Activated CD8-positive, alpha-beta T cell treated with anti-CD3 and anti-CD28 coated beads, Interleukin-2, amount 10 ng/mL, durations not matched to agents 7 days and 5 days (primary cell): ENCODE measurements around the gene C19orf81. TPM values are rescaled to one million over a fixed set of nuclear protein-coding genes. Genes with fewer than 3 reads are reported as not detected.
"Not testable (repeated sequence)": the region's sequence is repeated elsewhere in the genome, so short reads cannot be mapped to it uniquely, and the experiment has no call there.

ENCODE experiments used
- ATAC-seq: fragments of 150-1000 bp; cut with Tn5 transposase; one replicate; pipeline ENCODE4 v1.10.0; 2021; ENCODE audit warnings: moderate library complexity
- CTCF ChIA-PET: fragments of 350-600 bp; sonication (Branson Sonifier 250); formaldehyde crosslinking; loops from one replicate; lab custom pipeline; 2021; ENCODE audit warnings: antibody characterized with exemption; lab: Charles Lee
- POLR2A ChIA-PET: fragments of 350-600 bp; sonication (Branson Sonifier 250); formaldehyde crosslinking; loops from one replicate; lab custom pipeline; 2021; ENCODE audit warnings: antibody characterized with exemption; lab: Charles Lee
- DNase-seq: peaks from one replicate; pipeline ENCODE4 v3.0.0-alpha.2; 2020
- H3K27ac Mint-ChIP-seq: one replicate; pipeline ENCODE4 v1.8.0; 2021; ENCODE audit warnings: mild to moderate bottlenecking, mixed read lengths
- H3K27me3 Mint-ChIP-seq: one replicate; pipeline ENCODE4 v1.8.0; 2021; ENCODE audit warnings: low read depth, mixed read lengths
- H3K36me3 Mint-ChIP-seq: one replicate; pipeline ENCODE4 v1.8.0; 2021; ENCODE audit warnings: low read depth, mixed read lengths
- H3K4me1 Mint-ChIP-seq: one replicate; pipeline ENCODE4 v1.8.0; 2021; ENCODE audit warnings: low read depth, mixed read lengths
- H3K4me3 Mint-ChIP-seq: one replicate; pipeline ENCODE4 v1.8.0; 2021; ENCODE audit warnings: mild to moderate bottlenecking, mixed read lengths
- H3K9me3 Mint-ChIP-seq: one replicate; pipeline ENCODE4 v1.8.0; 2022; ENCODE audit warnings: mixed read lengths; ENCODE audit not compliant: insufficient read depth
- total RNA-seq, 2 experiments: library from RNA; stranded (reverse); gene quantifications; one replicate each; pipeline ENCODE4 v1.2.3, GENCODE V29; 2021

Gene C19orf81
- total RNA-seq, 2 experiments from 2014 or later, result not detected

GRCh38 chr19:50612504-50613404 is 36.5 kb upstream of the C19orf81 start:
- DNase-seq, H3K9me3 Mint-ChIP-seq, H3K36me3 Mint-ChIP-seq, H3K27ac Mint-ChIP-seq, ATAC-seq, H3K4me1 Mint-ChIP-seq, H3K27me3 Mint-ChIP-seq, H3K4me3 Mint-ChIP-seq, POLR2A ChIA-PET: not testable (repeated sequence)
- CTCF ChIA-PET, result interaction anchor here (1.2 kb wide), 1 partner anchor 13 kb away, joined by 4 read pairs; no protein-coding TSS in a partner anchor

- DNase-seq, POLR2A ChIA-PET, H3K27me3 Mint-ChIP-seq: not testable (repeated sequence)
Measured at GRCh38 chr19:50618379-50618778, 30.9 kb upstream of the C19orf81 start.

DNA sequence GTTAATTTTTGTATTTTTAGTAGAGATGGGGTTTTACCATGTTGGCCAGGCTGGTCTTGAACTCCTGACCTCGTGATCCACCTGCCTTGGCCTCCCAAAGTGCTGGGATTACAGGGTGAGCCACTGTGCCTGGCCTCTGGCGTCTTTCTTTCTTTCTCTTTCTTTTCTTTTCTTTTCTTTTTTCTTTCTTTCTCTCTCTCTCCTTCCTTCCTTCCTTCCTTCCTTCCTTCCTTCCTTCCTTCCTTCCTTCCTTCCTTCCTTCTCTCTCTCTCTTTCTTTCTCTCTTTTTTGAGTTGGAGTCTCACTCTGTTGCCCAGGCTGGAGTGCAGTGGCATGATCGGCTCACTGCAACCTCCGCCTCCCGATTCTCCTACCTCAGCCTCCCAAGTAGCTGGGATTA is 30.1 kb upstream of the C19orf81 start:
- H3K27ac Mint-ChIP-seq, POLR2A ChIA-PET, H3K4me1 Mint-ChIP-seq, ATAC-seq, H3K27me3 Mint-ChIP-seq, H3K36me3 Mint-ChIP-seq, DNase-seq, CTCF ChIA-PET, H3K4me3 Mint-ChIP-seq, H3K9me3 Mint-ChIP-seq: not testable (repeated sequence)

More at GRCh38 chr19:50618379-50618778, 30.9 kb upstream of the C19orf81 start:
- H3K27ac Mint-ChIP-seq, H3K4me3 Mint-ChIP-seq, H3K9me3 Mint-ChIP-seq, CTCF ChIA-PET, H3K4me1 Mint-ChIP-seq, ATAC-seq, H3K36me3 Mint-ChIP-seq: not testable (repeated sequence)

DNA sequence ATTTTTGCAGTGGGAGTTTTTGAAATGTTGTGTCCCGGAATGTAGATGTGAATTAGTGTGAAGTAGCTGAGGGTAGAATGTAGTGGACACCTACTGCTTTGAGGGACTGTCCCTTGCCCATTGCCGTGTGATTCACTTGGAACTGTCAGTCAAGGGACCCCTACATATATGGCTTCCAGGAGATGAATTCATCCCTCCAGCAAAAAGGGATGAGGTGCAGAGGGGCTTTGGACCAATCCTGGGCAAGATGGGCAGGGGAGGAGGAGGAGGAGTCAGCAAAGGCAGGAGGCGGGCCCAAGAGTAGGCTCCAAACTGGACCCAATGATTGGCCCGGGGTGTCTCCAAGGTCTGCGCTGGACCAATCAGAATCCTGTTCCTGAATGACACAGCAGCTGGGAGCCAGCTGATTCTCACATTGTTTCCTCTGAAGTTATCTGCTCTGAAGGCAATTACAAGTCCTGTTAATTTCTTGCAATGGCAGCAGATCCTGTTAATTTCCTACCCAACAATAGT is 28.8 kb upstream of the C19orf81 start:
- not testable (repeated sequence) for DNase-seq

DNA sequence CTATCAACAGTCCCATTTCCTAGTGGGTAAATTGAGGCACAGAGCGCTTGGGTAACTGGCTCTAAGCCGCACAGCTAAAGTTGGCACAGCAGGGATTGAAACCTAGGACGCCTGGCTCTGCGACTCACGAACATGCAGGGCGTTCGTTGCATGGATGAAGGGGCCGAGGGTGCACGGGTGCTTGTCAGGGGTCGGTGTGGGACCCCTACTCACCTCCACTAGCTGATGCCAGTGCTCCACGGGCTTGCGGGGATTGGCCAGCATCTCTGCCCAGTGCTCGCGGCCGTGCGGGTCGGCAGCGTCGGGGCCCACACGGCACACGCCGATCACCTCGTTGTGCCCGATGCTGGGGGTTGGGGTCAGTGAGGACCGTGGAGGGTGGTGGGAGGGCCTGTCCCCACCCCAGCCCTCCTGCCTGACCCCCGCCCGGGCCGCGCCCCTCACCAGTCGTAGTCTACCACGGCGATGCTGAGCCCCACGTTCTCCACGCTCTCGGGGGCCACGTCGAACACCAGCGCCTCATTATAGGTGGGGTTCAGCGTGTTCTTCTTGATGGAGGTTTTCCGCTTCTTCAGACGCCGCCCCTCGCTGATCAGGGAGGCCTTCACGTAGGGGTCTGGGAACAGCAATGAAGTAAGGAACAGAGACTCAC is 24.2 kb upstream of the C19orf81 start:
- Mint-ChIP-seq H3K27ac (no peak overlapping the region), H3K36me3 (no peaks in the 10 kb centered on the region), H3K27me3 (no peaks in the 10 kb centered on the region), H3K4me1 (no peaks in the 10 kb centered on the region), H3K4me3 (no peak overlapping the region), H3K9me3 (no peaks in the 10 kb centered on the region)
- CTCF ChIA-PET, result no interaction called here
- POLR2A ChIA-PET, result no interaction called here
- ATAC-seq (no peak), DNase-seq (no peak)

More for the DNA sequence above, 28.8 kb upstream of the C19orf81 start:
- H3K9me3 Mint-ChIP-seq, H3K27me3 Mint-ChIP-seq, CTCF ChIA-PET, ATAC-seq, H3K36me3 Mint-ChIP-seq, H3K27ac Mint-ChIP-seq, H3K4me3 Mint-ChIP-seq, POLR2A ChIA-PET, H3K4me1 Mint-ChIP-seq: not testable (repeated sequence)

- Mint-ChIP-seq H3K4me3 (no peak overlapping the region), H3K9me3 (no peaks in the 10 kb centered on the region), H3K36me3 (no peaks in the 10 kb centered on the region), H3K27ac (no peak overlapping the region), H3K4me1 (no peaks in the 10 kb centered on the region), H3K27me3 (no peaks in the 10 kb centered on the region)
- ChIA-PET CTCF (no interaction called here), POLR2A (no interaction called here)
- ATAC-seq, result no peak
- no peak for DNase-seq
Measured at GRCh38 chr19:50626011-50626410, 23.2 kb upstream of the C19orf81 start.

DNA sequence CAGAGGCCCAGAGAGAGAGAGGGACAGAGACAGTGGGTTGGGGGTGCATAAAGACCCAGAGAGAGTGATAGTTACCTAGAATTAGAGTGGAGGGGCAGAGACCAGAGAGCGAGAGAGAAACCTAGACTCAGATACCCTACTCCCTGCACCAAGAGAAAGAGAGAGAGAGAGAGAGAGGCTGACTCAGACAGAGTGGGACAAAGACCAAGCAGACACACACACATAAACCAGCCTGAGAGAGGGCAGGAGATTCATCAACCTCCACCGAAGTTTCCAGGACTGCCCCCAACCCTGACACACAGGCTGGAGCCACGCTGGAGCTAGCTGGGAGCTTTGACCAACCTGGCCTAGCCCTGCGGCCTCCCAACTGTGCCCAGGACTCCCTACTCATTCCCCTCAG is 22.4 kb upstream of the C19orf81 start:
- ChIA-PET POLR2A (no interaction called here), CTCF (no interaction called here)
- ATAC-seq (no peak), DNase-seq (no peak)
- H3K36me3 Mint-ChIP-seq, result no peaks in the 10 kb centered on the region
- no peak overlapping the region for H3K27ac Mint-ChIP-seq
- H3K4me1 Mint-ChIP-seq, result no peaks in the 10 kb centered on the region
- no peaks in the 10 kb centered on the region for H3K9me3 Mint-ChIP-seq
- no peak overlapping the region for H3K4me3 Mint-ChIP-seq
- no peaks in the 10 kb centered on the region for H3K27me3 Mint-ChIP-seq

GRCh38 chr19:50628146-50628545 is 21.1 kb upstream of the C19orf81 start:
- ATAC-seq (no peak), DNase-seq (no peak)
- ChIA-PET POLR2A (no interaction called here), CTCF (no interaction called here)
- no peaks in the 10 kb centered on the region for H3K27me3 Mint-ChIP-seq
- no peak overlapping the region for H3K27ac Mint-ChIP-seq
- peaks cover under 1% of the 10 kb centered on the region for H3K9me3 Mint-ChIP-seq
- no peak overlapping the region for H3K4me3 Mint-ChIP-seq
- no peaks in the 10 kb centered on the region for H3K4me1 Mint-ChIP-seq
- no peaks in the 10 kb centered on the region for H3K36me3 Mint-ChIP-seq

DNA sequence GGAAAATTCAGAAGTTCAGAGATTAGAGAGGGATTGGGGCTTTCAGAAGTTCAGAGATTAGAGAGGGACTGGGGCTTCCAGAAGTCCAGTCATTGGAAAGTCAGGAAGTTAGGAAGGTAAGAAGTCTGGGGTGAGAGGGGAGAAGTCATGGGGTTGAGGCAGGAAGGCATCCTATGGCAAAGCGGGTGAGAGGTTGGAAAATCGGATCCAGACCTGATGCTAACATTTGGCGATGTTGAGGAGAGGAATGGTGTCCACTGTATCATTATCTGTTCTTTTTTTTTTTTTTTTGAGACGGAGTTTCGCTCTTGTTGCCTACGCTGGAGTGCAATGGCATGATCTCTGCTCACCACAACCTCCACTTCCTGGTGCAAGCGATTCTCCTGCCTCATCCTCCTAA is 20.7 kb upstream of the C19orf81 start:
- no peak for ATAC-seq
- H3K27ac Mint-ChIP-seq, result no peak overlapping the region

GRCh38 chr19:50629194-50629593 is 20.1 kb upstream of the C19orf81 start:
- no peak overlapping the region for H3K27ac Mint-ChIP-seq
- H3K4me3 Mint-ChIP-seq, result no peak overlapping the region
- DNase-seq (no peak), ATAC-seq (no peak)
- POLR2A ChIA-PET, result no interaction called here
- CTCF ChIA-PET, result no interaction called here
- H3K27me3 Mint-ChIP-seq, result no peaks in the 10 kb centered on the region
- H3K36me3 Mint-ChIP-seq, result no peaks in the 10 kb centered on the region
- H3K4me1 Mint-ChIP-seq, result no peaks in the 10 kb centered on the region
- peaks cover 11% of the 10 kb centered on the region for H3K9me3 Mint-ChIP-seq

More for the DNA sequence above, 20.7 kb upstream of the C19orf81 start:
- POLR2A ChIA-PET, result no interaction called here
- CTCF ChIA-PET, result no interaction called here
- H3K36me3 Mint-ChIP-seq, result no peaks in the 10 kb centered on the region
- H3K4me3 Mint-ChIP-seq, result no peak overlapping the region
- no peak for DNase-seq
- H3K4me1 Mint-ChIP-seq, result no peaks in the 10 kb centered on the region
- H3K9me3 Mint-ChIP-seq, result peaks cover 5% of the 10 kb centered on the region
- no peaks in the 10 kb centered on the region for H3K27me3 Mint-ChIP-seq

- H3K36me3 Mint-ChIP-seq, result no peaks in the 10 kb centered on the region
- H3K9me3 Mint-ChIP-seq, result peaks cover 15% of the 10 kb centered on the region
- POLR2A ChIA-PET, result no interaction called here
- H3K27ac Mint-ChIP-seq, result no peak overlapping the region
- DNase-seq, result no peak
- no peaks in the 10 kb centered on the region for H3K4me1 Mint-ChIP-seq
- H3K4me3 Mint-ChIP-seq, result no peak overlapping the region
- CTCF ChIA-PET, result no interaction called here
- no peaks in the 10 kb centered on the region for H3K27me3 Mint-ChIP-seq
- ATAC-seq, result no peak
Measured at GRCh38 chr19:50629801-50630200, 19.4 kb upstream of the C19orf81 start.

DNA sequence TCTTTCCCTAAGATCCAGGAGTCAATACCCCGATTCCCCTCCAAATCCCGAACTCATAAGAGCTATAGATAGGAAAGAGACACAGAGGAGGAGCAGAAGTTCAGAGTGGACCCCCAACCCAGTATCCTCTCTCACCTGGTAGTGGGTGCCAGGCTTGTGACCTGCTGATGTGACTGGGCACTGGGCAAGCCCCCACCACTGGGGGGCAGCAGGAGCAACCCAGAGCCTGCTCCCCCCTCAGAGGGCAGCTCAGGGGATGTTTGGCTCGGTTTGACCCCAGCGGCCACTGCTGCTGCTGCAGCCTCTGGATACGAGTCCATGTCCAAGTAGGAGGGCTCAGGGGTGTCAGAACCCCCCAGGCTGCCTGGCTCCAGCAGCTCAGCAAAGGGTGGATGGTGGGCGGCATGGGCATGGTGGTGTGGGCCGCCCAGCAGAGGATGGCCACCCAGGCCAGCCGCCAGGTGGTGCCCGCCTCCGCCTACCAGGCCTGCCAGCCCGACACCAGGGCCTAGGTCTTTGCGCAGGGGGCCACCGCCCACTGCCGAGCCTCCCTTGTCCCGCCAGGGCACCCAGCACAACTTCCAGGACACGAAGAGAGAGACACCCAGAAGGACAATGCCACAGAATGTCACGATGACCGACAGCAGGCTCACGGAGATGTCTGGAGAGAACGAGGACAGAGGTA is 17.0 kb upstream of the C19orf81 start:
- POLR2A ChIA-PET, result no interaction called here
- no peak for DNase-seq
- Mint-ChIP-seq H3K4me3 (no peak overlapping the region), H3K36me3 (no peaks in the 10 kb centered on the region), H3K9me3 (peaks cover 19% of the 10 kb centered on the region), H3K27ac (no peak overlapping the region), H3K27me3 (peaks cover 7% of the 10 kb centered on the region), H3K4me1 (no peaks in the 10 kb centered on the region)
- CTCF ChIA-PET, result no interaction called here
- ATAC-seq, result no peak
